SK-N-SH treated with all-trans-retinoic acid at 6 μM for 48 hours (cell line): ENCODE results near the gene PRKAG3.
"Not testable (repeated sequence)": the region's sequence is repeated elsewhere in the genome, so short reads cannot be mapped to it uniquely, and the experiment has no call there.

Source experiments
- ATAC-seq: fragments of 200-7000 bp; cut with Tn5 transposase; 3 replicates; pipeline ENCODE4 v1.9.1; 2020; ENCODE audit warnings: mild to moderate bottlenecking, moderate library complexity
- ARNTL ChIP-seq: fragments of 450-650 bp; formaldehyde crosslinking; IDR thresholded peaks from 2 replicates; pipeline ENCODE4 v1.5.0; 2020; ENCODE audit warnings: low read depth, mild to moderate bottlenecking, moderate library complexity, borderline replicate concordance
- BACH2 ChIP-seq: fragments of 250-450 bp; sonication (Bioruptor Pico); IDR thresholded peaks from 2 replicates; pipeline ENCODE4 v1.9.0; 2021; ENCODE audit warnings: mild to moderate bottlenecking, borderline replicate concordance
- CREB5 ChIP-seq: fragments of 250-450 bp; sonication (Bioruptor Pico); IDR thresholded peaks from 2 replicates; pipeline ENCODE4 v1.5.1; 2020; ENCODE audit warnings: low read depth, mild to moderate bottlenecking, moderate library complexity
- CSRNP3 ChIP-seq: fragments of 250-450 bp; sonication (Bioruptor Pico); IDR thresholded peaks from 2 replicates; pipeline ENCODE4 v1.5.1; 2021; ENCODE audit warnings: mild to moderate bottlenecking, moderate library complexity
- ESRRG ChIP-seq: fragments of 250-450 bp; sonication (Bioruptor Pico); IDR thresholded peaks from 2 replicates; pipeline ENCODE4 v1.6.1; 2021; ENCODE audit warnings: mild to moderate bottlenecking
- GLIS3 ChIP-seq: fragments of 250-450 bp; sonication (Bioruptor Pico); IDR thresholded peaks from 2 replicates; pipeline ENCODE4 v1.5.0; 2020; ENCODE audit warnings: mild to moderate bottlenecking, moderate library complexity
- ISL1 ChIP-seq: fragments of 250-450 bp; sonication (Bioruptor Pico); IDR thresholded peaks from 2 replicates; pipeline ENCODE4 v2.1.2; 2022; ENCODE audit warnings: mild to moderate bottlenecking, moderate library complexity
- OSR1 ChIP-seq: fragments of 250-450 bp; sonication (Bioruptor Pico); IDR thresholded peaks from 2 replicates; pipeline ENCODE4 v1.8.0; 2022; ENCODE audit warnings: moderate library complexity, mild to moderate bottlenecking, inconsistent platforms
- PATZ1 ChIP-seq: fragments of 250-450 bp; sonication (Bioruptor Pico); IDR thresholded peaks from 2 replicates; pipeline ENCODE4 v1.8.0; 2020; ENCODE audit warnings: mild to moderate bottlenecking, moderate library complexity, borderline replicate concordance
- SNAI2 ChIP-seq: fragments of 250-450 bp; sonication (Bioruptor Pico); IDR thresholded peaks from 2 replicates; pipeline ENCODE4 v1.5.0; 2020; ENCODE audit warnings: mild to moderate bottlenecking, moderate library complexity
- TCF4 ChIP-seq: fragments of 250-450 bp; sonication (Bioruptor Pico); IDR thresholded peaks from 2 replicates; pipeline ENCODE4 v1.8.0; 2021; ENCODE audit warnings: mild to moderate bottlenecking, moderate library complexity, borderline replicate concordance
- TOX ChIP-seq: fragments of 250-450 bp; sonication (Bioruptor Pico); IDR thresholded peaks from 2 replicates; pipeline ENCODE4 v1.8.0; 2021; ENCODE audit warnings: mild to moderate bottlenecking, moderate library complexity, borderline replicate concordance
- ZFP3 ChIP-seq: fragments of 250-450 bp; sonication (Bioruptor Pico); IDR thresholded peaks from 2 replicates; pipeline ENCODE4 v1.5.0; 2020; ENCODE audit warnings: mild to moderate bottlenecking, moderate library complexity
- ZFP30 ChIP-seq: fragments of 450-650 bp; formaldehyde crosslinking; IDR thresholded peaks from 2 replicates; pipeline ENCODE4 v1.5.0; 2022; ENCODE audit warnings: mild to moderate bottlenecking, moderate library complexity
- ZNF565 ChIP-seq: fragments of 450-650 bp; formaldehyde crosslinking; conservative IDR thresholded peaks from 2 replicates; pipeline ENCODE4 v1.5.0; 2020; ENCODE audit warnings: low read depth, mild to moderate bottlenecking, moderate library complexity
- ZNF70 ChIP-seq: fragments of 450-650 bp; formaldehyde crosslinking; IDR thresholded peaks from 2 replicates; pipeline ENCODE4 v1.5.0; 2020; ENCODE audit warnings: mild to moderate bottlenecking, moderate library complexity
- TF ChIP-seq, protein P1 (sequence below): fragments of 250-450 bp; sonication (Bioruptor Pico); IDR thresholded peaks from 2 replicates; pipeline ENCODE4 v1.5.0; 2020; ENCODE audit warnings: mild to moderate bottlenecking, moderate library complexity

The PRKAG3 gene

GRCh38 chr2:218852911-218853667, 21.5 kb upstream of the PRKAG3 start:
- peak; percentile 73 for ATAC-seq

DNA sequence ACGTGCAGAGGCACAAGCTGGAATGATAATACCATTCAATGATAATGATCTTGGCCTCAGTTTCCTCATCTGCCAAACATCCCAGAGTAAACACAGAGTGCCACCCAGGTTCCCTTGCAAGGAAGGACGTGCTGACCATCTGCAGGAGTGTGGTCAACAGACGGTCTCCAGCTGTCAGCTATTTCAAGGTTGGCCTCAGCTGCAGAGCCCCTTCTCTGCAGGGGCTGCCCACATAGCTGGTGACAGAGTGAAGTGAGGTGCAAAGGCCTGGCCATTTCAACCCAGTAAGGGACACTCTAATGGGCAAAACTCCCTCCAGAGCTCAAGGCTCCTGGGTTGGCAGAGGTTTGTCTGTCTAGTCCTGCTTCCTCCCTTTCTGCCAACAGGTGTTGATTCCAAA, 19.7 kb upstream of the PRKAG3 start:
- TF ChIP-seq ESRRG (CRISPR knock-in tag) (no peak), OSR1 (CRISPR knock-in tag) (no peak), SNAI2 (CRISPR knock-in tag) (no peak), TCF4 (CRISPR knock-in tag) (no peak), ZFP3 (CRISPR knock-in tag) (no peak)
- ATAC-seq, result no peak

More at GRCh38 chr2:218852911-218853667, 21.5 kb upstream of the PRKAG3 start:
- TF ChIP-seq CSRNP3 (no peak), ZFP30 (CRISPR knock-in tag) (no peak)

- ATAC-seq, result no peak
- TF ChIP-seq PATZ1 (CRISPR knock-in tag), result no peak
- no peak for TF ChIP-seq BACH2 (CRISPR knock-in tag)
- no peak for TF ChIP-seq OSR1 (CRISPR knock-in tag)
- TF ChIP-seq TOX (CRISPR knock-in tag), result no peak
Measured at GRCh38 chr2:218850796-218851195, 19.2 kb upstream of the PRKAG3 start.

DNA sequence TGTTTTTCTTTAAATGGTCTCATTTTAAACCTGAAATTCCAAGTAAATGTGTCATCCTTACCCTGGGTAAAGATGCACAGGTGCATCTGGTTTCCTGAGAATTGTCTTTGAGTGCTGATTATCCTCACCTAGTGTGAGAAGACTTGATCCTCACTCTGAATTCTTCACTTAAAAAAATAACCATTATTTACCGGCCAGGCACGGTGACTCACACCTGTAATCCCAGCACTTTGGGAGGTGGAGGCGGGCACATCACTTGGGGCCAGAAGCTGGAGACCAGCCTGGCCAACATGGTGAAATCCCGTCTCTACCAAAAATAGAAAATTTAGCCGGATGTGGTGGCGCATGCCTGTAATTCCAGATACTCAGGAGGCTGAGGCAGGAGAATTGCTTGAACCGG, 18.1 kb upstream of the PRKAG3 start:
- TF ChIP-seq ARNTL (CRISPR knock-in tag) (no peak), ISL1 (CRISPR knock-in tag) (no peak), SNAI2 (CRISPR knock-in tag) (no peak), ZNF70 (no peak), ZNF565 (CRISPR knock-in tag) (no peak), GLIS3 (no peak), ESRRG (CRISPR knock-in tag) (no peak), CREB5 (CRISPR knock-in tag) (no peak), ZFP3 (CRISPR knock-in tag) (no peak), OSR1 (CRISPR knock-in tag) (no peak), TCF4 (CRISPR knock-in tag) (no peak)
- TF ChIP-seq, protein P1, sequence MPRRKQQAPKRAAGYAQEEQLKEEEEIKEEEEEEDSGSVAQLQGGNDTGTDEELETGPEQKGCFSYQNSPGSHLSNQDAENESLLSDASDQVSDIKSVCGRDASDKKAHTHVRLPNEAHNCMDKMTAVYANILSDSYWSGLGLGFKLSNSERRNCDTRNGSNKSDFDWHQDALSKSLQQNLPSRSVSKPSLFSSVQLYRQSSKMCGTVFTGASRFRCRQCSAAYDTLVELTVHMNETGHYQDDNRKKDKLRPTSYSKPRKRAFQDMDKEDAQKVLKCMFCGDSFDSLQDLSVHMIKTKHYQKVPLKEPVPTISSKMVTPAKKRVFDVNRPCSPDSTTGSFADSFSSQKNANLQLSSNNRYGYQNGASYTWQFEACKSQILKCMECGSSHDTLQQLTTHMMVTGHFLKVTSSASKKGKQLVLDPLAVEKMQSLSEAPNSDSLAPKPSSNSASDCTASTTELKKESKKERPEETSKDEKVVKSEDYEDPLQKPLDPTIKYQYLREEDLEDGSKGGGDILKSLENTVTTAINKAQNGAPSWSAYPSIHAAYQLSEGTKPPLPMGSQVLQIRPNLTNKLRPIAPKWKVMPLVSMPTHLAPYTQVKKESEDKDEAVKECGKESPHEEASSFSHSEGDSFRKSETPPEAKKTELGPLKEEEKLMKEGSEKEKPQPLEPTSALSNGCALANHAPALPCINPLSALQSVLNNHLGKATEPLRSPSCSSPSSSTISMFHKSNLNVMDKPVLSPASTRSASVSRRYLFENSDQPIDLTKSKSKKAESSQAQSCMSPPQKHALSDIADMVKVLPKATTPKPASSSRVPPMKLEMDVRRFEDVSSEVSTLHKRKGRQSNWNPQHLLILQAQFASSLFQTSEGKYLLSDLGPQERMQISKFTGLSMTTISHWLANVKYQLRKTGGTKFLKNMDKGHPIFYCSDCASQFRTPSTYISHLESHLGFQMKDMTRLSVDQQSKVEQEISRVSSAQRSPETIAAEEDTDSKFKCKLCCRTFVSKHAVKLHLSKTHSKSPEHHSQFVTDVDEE, result no peak
- ATAC-seq, result no peak

GRCh38 chr2:218846963-218847362, 15.4 kb upstream of the PRKAG3 start:
- not testable (repeated sequence) for ATAC-seq

GRCh38 chr2:218844334-218844733, 12.7 kb upstream of the PRKAG3 start:
- ATAC-seq, result not testable (repeated sequence)
- TF ChIP-seq ZNF70, result 0 out of 2 replicates have a peak, but pooled peaks have one; percentile 30
